Activated CD4-positive, alpha-beta T cell treated with anti-CD3 and anti-CD28 coated beads, Interleukin-2, amount 50 U/mL, for 24 hours (primary cell): Measurements from ENCODE around the gene SNTB2.
"Not testable (repeated sequence)": the region's sequence is repeated elsewhere in the genome, so short reads cannot be mapped to it uniquely, and the experiment has no call there.

ENCODE experiments used
- DNase-seq, 2 donors: peaks; one replicate each; pipeline ENCODE4 v3.0.0-alpha.2; 2020; ENCODE audit warnings: low read depth in 1 of 2, low spot score in 1 of 2

The SNTB2 gene

GRCh38 chr16:69233124-69233523 lies 46.2 kb downstream of the SNTB2 start:
- no peak for DNase-seq

DNA sequence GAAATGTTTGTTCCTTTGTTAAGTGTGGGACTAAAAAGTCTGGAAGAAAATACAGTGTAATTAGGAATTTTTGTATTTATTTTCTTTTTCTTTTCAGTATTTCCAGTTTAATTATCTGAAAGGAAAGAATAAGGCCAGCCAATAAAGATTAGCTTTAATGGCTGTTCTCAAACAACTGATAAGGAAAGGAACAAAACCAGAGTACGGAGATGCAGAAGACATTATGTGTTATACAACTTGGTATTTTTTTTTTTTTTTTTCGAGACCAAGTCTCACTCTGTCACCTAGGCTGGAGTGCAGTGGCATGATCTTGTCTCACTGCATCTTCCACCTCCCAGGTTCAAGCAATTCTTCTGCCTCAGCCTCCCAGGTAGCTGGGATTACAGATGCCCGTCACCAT lies 47.5 kb downstream of the SNTB2 start:
- DNase-seq, result no peak

DNA sequence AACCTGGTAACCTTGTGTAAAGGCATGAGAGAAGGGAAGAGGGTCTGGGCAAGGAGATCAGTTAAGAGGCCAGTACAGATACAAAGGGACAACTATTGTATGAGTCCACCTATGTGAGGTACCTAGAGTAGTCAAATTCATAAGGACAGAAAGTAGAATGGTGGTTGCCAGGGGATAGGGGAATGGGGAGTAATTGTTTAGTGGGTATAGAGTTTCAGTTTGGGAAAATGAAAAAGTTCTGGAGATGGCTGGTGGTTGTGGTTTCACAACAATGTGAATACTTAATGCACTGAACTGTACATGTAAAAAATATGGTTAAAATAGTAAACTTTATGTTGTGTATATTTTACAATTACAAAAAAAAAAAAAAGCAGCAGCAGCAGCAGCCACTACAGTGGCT lies 49.4 kb downstream of the SNTB2 start:
- DNase-seq, result no peak

DNA sequence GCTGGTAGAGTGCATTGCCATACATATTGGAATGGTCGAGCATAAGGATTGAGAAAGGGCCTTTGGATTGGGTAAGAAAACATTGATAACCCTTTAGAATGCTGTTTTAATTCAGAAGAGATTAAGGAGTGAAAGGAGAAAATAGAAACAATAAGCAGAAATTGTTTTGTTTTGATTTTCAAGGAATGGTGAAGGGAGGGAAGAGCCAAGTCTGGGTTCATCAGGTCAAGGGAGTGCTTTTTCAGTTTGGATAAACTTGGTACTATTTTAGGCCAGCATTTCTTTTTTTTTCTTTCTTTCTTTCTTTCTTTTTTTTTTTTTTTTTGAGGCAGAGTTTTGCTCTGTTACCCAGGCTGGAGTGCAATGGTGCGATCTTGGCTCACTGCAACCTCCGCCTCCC lies 50.3 kb downstream of the SNTB2 start:
- DNase-seq, result no peak

DNA sequence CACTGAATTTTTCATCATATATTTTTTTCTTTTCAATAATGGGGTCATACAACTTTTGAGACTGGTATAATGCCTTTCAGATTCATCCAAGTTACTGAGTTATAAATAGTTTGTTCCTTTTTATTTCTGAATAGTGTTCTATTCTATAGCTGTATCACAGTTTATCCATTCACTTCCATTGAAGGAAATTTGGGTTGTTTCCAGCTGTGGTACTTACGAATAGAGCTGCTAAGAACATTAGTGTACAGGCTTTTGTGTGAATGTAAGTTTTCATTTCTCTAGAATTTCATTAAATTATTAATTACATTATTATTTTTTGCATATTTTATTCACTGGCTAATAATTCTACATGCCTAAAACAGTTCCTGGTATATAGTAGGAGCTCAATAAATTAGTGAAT lies 52.9 kb downstream of the SNTB2 start:
- no peak for DNase-seq

GRCh38 chr16:69240331-69240730 lies 53.4 kb downstream of the SNTB2 start:
- DNase-seq, result no peak

GRCh38 chr16:69241926-69242325 lies 55.0 kb downstream of the SNTB2 start:
- DNase-seq, result no peak

DNA sequence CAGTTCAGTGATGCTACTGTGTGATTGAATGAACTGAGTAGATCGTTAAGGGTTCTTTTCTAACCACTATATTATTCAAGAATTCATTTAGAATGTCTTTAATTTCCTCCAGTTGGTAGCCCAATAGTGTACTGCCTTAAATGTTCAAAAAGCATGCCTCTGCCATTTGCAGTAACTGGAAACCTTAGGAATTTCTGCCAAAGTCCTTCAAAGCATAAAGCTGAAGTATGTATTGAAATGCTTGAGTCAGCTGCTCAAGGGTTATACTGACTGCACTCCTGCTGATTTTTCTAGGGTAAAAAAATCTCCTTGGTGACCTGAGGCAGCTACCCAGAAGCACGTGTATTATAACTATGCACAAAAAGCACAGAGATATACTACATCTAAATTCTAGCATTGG lies 56.5 kb downstream of the SNTB2 start:
- no peak for DNase-seq

DNA sequence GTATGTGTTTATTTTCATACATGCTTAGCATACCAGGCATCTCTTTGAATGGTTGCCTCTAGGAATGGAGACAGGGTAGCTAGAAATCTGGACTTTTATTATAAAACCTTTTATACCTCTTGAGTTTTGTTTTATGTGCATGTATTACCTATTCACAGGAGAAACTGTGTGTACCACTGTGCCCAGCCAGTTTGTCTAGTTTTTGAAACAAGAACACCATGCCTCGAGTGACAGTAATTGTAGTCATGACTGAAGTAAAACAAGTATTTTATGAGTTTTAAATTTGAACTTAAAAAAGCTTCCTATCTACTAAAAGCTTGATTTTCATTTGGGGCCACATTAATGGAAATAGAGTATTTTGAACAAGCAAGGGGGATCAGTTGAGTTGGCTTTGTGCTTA lies 57.4 kb downstream of the SNTB2 start:
- DNase-seq, result no peak

- DNase-seq, result no peak
Measured at GRCh38 chr16:69250081-69250480, 63.1 kb downstream of the SNTB2 start.

DNA sequence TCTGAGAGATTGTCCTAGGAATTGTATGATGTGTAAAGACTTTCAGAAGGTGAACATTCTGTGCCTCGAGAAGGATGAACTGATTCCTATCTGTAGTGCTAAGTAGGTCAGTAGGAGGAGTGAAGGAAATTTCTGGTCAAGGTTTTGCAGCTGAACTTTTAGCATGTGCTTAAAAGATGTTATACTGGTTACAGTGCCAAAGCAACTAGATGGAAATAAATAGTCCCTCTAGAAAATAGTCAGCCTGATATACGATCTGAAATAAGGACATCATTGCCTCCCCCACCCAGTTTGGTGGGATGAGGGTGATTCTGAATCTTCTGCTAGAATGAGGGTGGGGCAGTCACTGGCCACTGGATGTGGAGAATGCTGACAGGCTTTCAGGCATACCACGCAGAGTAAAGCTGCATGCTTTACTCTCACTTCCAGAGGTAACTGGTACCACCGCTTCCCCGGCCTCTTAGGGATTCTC lies 66.9 kb downstream of the SNTB2 start:
- no peak for DNase-seq

DNA sequence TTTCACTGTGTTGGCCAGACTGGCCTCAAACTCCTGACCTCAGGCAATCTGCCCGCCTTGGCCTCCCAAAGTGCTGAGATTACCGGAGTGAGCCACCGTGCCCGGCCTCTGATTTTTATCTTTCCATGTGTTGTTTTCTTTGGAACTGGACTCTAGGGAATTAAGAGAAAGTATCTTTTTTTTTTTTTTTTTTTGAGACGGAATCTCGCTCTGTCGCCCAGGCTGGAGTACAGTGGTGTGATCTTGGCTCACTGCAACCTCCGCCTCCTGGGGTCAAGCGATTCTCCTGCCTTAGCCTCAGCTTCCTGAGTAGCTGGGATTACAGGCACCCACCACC lies 72.4 kb downstream of the SNTB2 start:
- DNase-seq, result not testable (repeated sequence)

GRCh38 chr16:69260019-69260418 lies 73.1 kb downstream of the SNTB2 start:
- DNase-seq, result no peak

- no peak for DNase-seq
Measured at GRCh38 chr16:69260506-69260905, 73.5 kb downstream of the SNTB2 start.

GRCh38 chr16:69266334-69267063 lies 79.5 kb downstream of the SNTB2 start:
- DNase-seq, result no peak

- DNase-seq, result no peak
Measured at GRCh38 chr16:69267633-69268032, 80.7 kb downstream of the SNTB2 start.

DNA sequence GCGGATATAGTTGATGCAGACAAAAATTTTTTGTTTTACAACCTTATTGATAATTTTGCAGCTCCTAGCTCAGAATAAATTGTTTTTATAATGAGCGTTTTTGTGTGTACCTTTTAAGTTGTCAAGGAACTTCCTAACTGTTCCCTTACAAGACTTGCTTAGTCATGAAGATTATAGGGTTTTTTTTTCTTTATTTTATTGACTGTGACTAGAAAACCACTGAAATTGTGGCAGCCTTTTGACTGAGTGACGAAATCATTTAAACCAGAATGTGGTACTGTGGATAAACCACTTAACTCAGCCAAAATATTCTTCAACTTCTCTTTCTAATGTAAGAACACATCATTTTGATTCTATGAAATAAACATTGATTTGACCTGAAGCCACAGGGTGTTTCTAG lies 83.4 kb downstream of the SNTB2 start:
- no peak for DNase-seq

GRCh38 chr16:69270831-69271230 lies 83.9 kb downstream of the SNTB2 start:
- no peak for DNase-seq

GRCh38 chr16:69273009-69273408 lies 86.0 kb downstream of the SNTB2 start:
- DNase-seq, result no peak

DNA sequence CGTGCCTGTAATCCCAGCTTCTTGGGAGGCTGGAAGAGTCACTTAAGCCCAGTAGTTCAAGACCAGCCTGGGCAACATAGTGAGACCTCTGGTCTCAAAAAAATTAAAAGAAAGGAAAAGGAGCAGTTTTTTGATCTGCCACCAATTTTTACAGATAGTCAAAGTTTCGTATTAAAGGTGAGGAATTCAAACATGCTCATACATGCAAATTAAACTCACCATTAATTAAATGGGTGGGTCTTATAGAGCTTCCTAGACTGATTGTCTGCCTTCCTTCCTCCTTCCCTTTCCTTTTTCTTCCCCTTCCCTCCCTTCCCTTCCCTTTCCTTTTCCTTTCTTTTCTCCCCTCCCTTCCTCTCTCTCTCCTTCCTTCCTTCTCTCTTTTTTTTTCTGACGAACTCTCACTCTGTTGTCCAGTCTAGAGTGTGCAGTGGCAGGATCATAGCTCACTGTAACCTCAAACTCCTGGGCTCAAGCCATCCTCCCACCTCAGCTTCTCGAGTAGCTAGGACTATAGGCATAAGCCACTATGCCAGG lies 87.8 kb downstream of the SNTB2 start:
- no peak for DNase-seq

DNA sequence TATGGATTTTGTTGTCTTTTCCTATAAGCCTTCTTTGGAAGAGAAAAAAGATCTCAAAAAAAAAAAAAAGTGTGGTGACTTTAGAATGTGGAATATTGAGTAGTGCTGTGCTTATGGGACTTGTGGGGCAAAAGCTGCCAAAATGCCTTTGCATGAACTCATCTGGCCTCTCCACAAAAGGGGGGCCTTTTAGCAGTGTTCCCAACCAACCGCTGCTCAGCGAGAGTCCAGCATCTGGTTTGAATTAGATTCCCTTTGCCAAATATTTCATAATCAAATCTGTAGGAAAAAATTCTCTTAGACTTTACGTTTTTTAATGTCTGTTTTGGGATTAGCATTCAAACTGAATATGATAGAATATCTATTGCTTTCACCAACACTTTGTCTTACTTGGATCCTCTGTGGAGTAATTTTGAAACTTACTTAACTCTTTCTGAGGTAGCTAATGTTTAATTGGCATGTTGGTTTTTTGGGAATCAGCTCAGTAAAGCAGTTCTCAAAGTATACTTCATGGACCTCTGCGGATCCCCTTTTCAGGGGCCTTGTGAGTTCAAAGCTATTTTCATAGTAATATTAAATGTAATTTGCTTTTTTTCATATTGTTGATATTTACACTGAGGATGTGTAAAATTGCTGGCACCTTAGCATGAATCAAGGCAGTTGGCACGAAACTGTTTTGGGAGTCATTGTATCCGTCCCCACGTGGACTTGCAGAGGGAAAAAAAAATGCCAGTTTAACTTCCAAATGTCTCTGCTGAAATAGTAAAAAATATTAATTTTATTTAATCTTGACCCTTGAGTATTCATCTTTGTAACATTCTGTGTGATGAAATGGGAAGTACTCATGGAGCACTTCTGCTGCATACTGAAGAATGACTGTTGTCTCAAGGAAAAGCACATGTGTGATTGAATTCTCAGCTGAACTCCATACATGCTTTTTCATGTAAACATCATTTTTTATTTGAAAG lies 89.5 kb downstream of the SNTB2 start:
- no peak for DNase-seq

DNA sequence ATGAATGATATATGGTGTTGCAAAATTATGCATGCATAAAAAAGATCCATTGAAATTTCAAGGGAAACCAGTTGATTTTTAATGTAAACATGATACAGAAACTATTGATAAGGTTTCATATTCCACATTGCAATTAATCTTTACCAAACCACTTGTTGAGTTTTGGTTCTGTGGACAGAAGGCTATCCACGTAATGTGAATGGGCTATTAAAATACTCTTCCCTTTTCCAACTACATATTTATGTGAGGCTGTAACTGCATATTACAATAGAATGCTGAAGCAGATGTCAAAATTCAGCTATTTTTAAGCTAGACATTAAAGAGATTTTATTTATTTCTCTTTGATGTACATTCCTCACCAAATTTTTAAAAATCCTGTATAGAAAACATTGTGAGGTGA lies 90.4 kb downstream of the SNTB2 start:
- DNase-seq, result no peak
